K562 (cell line): ENCODE results near the gene ZNF213. TPM values are rescaled to one million over a fixed set of nuclear protein-coding genes. Genes with fewer than 3 reads are reported as not detected.

Experiments
- CEBPB ChIP-seq: fragments of 450-650 bp; IDR thresholded peaks from 2 replicates; pipeline ENCODE4 v1.6.1; 2016; ENCODE audit warnings: missing genetic modification characterization, missing compliant biosample characterization
- DIDO1 ChIP-seq: fragments of 450-650 bp; IDR thresholded peaks from 2 replicates; pipeline ENCODE4 v1.6.1; 2016; ENCODE audit warnings: low read depth, missing biosample characterization, missing genetic modification characterization
- FOXA3 ChIP-seq, 2 experiments: fragments of 450-650 bp in 1 of 2; sonication (generic) in 1 of 2; formaldehyde crosslinking; IDR thresholded peaks in 1 of 2; conservative IDR thresholded peaks in 1 of 2; 2 replicates each; pipeline versions ENCODE4 v1.4.0 to v1.8.0; 2020 to 2022; ENCODE audit warnings: mild to moderate bottlenecking in 2 of 2, missing genetic modification reagents in 1 of 2
- FOXJ3 ChIP-seq: sonication (generic); formaldehyde crosslinking; IDR thresholded peaks from 2 replicates; pipeline ENCODE4 v1.4.0; 2020; ENCODE audit warnings: mild to moderate bottlenecking, missing genetic modification reagents
- KDM4B ChIP-seq, 2 experiments: fragments of 450-650 bp in 1 of 2; sonication (generic) in 1 of 2; IDR thresholded peaks; 2 replicates each; pipeline ENCODE4 v1.6.1; 2016 to 2017; ENCODE audit warnings: borderline replicate concordance in 2 of 2, antibody characterized with exemption in 1 of 2, low read depth in 1 of 2, mild to moderate bottlenecking in 1 of 2
- NCOR1 ChIP-seq: fragments of 450-650 bp; IDR thresholded peaks from 2 replicates; pipeline ENCODE4 v1.6.1; 2016; ENCODE audit warnings: mild to moderate bottlenecking, moderate library complexity
- NR2C2 ChIP-seq, 2 experiments: fragments of 200-800 bp in 1 of 2; sonication (Bioruptor generic) in 1 of 2; sonication (generic) in 1 of 2; formaldehyde crosslinking in 1 of 2; IDR thresholded peaks; 2 replicates each; pipeline versions ENCODE4 v1.6.1 to v1.8.0; 2016 to 2022; ENCODE audit warnings: mild to moderate bottlenecking in 1 of 2, missing compliant biosample characterization in 1 of 2, missing genetic modification characterization in 1 of 2, missing genetic modification reagents in 1 of 2
- PTBP1 ChIP-seq: fragments of 200-400 bp; formaldehyde crosslinking; IDR thresholded peaks from 2 replicates; pipeline ENCODE4 v1.6.1; 2017; ENCODE audit warnings: low read depth, low read length
- RFX1 ChIP-seq: fragments of 450-650 bp; IDR thresholded peaks from 2 replicates; pipeline ENCODE4 v1.6.1; 2016; ENCODE audit warnings: mild to moderate bottlenecking, moderate library complexity
- SNIP1 ChIP-seq: fragments of 450-650 bp; IDR thresholded peaks from 2 replicates; pipeline ENCODE4 v1.7.1; 2017; ENCODE audit warnings: low read depth, mild to moderate bottlenecking
- SNRNP70 ChIP-seq: fragments of 200-400 bp; formaldehyde crosslinking; optimal IDR thresholded peaks from 2 replicates; pipeline ENCODE3; 2017; ENCODE audit warnings: low read depth, low read length
- ZBTB7A ChIP-seq: IDR thresholded peaks from 2 replicates; pipeline ENCODE4 v1.6.1; 2011; ENCODE audit warnings: low read depth, mild to moderate bottlenecking, low read length, moderate library complexity, borderline replicate concordance; ENCODE audit not compliant: control insufficient read depth
- ZNF561 ChIP-seq: fragments of 450-650 bp; formaldehyde crosslinking; conservative IDR thresholded peaks from 2 replicates; pipeline ENCODE4 v1.4.0; 2020; ENCODE audit warnings: mild to moderate bottlenecking, moderate library complexity
- ZSCAN29 ChIP-seq: fragments of 450-650 bp; IDR thresholded peaks from 2 replicates; pipeline ENCODE4 v1.6.1; 2017
- polyA plus RNA-seq, 8 experiments: library from polyadenylated mRNA; depleted of rRNA in 4 of 8; stranded (reverse) in 5 of 8; unstranded in 3 of 8; fragments of >200 nt; fragmentation: Nextera tagmentation in 2 of 8; fragmentation: Illumina TruSeq in 1 of 8; extraction: Ambion mirVana in 2 of 8; extraction: Trizol in 1 of 8; gene quantifications; 2 replicates each; pipeline versions ENCODE4 v1.2.1 to v1.2.3, GENCODE V29; 2011 to 2014; ENCODE audit warnings: inconsistent platforms in 1 of 8, missing spikeins in 1 of 8
- total RNA-seq, 7 experiments: library from RNA; depleted of rRNA in 6 of 7; stranded (reverse); fragments of >200 nt in 6 of 7; fragmentation: Illumina TruSeq in 2 of 7; extraction: Trizol in 2 of 7; gene quantifications; 2 replicates each; pipeline versions ENCODE4 v1.2.1 to v1.2.3, GENCODE V29; 2011 to 2021; ENCODE audit warnings: low replicate concordance in 1 of 7
- TF ChIP-seq, protein P1 (sequence below), 2 experiments: fragments of 450-650 bp in 1 of 2; sonication (generic) in 1 of 2; formaldehyde crosslinking in 1 of 2; IDR thresholded peaks in 1 of 2; conservative IDR thresholded peaks in 1 of 2; 2 replicates each; pipeline versions ENCODE4 v1.6.1 to v1.8.1; 2016 to 2023; ENCODE audit warnings: mild to moderate bottlenecking in 2 of 2, moderate library complexity in 2 of 2, inconsistent platforms in 1 of 2, missing genetic modification reagents in 1 of 2
- TF ChIP-seq, protein P2 (sequence below): sonication (generic); formaldehyde crosslinking; IDR thresholded peaks from 2 replicates; pipeline ENCODE4 v1.5.0; 2020; ENCODE audit warnings: missing genetic modification reagents
- TF ChIP-seq, protein P3 (sequence below), 2 experiments: fragments of 450-650 bp; IDR thresholded peaks; 2 replicates each; pipeline ENCODE4 v1.6.1; 2016; ENCODE audit warnings: mild to moderate bottlenecking in 2 of 2, borderline replicate concordance in 1 of 2, low read depth in 1 of 2, moderate library complexity in 1 of 2

ZNF213 gene
- total and polyA plus RNA-seq, 9 of the 15 experiments (the other 6 are each of a cell fraction or from before 2014, with no cell fraction given), result 0.49 to 10.0 (median 1.8) TPM

DNA sequence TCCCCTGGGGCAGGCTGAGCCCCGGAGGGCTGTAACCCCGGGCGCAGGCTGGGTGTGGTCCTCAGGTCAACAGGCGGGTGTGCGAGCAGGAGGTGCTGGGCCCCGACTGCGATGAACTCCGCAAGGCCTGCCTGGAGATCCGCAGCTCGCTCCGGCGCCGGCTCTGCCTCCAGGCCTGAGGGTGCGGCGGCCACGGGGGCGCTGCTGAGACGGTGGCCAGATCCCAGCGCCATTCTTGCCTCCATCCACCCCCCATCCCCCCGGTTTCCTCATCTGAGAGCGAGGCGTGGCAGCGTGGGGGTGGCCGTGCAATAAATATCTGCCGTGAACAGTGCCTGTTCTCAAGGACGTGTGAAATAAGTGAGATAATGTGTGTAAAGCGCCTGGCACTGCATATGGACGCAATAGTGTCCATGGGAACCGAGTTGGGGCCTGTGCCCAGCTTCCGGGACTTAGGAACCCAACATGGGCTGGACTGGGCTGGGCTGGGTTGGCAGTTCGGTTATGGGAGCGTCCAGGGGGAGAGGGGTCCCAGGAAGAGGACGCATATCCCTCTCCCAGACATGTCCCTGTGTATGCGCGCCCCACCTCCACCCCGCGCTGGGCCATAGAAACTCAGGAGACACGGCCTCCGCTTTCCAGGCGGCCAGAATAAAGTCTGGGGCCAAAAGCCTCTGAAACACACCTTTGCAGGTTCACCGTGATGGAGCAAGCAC is 15.0 kb downstream of the ZNF213 start (continued):
- TF ChIP-seq KDM4B (IDR thresholded peaks at IDR 0.05; ENCODE audit: borderline replicate concordance in 2 of 2, low read depth in 1 of 2) (no peak), SNRNP70 (no peak), ZNF561 (CRISPR knock-in tag) (no peak), FOXA3 (CRISPR knock-in tag; conservative IDR thresholded peaks at IDR 0.05 in 1 of 2, IDR thresholded peaks at IDR 0.05 in 1 of 2) (no peak), ZSCAN29 (no peak), ZBTB7A (peak; percentile 76; the same call in 1 of the 2 replicates), DIDO1 (0 out of 2 replicates have a peak, but pooled peaks have one; percentile 28), CEBPB (peak; percentile 72), RFX1 (peak; percentile 71), NR2C2 (CRISPR knock-in tag; IDR thresholded peaks at IDR 0.05) (no peak), NR2C2 (tag; IDR thresholded peaks at IDR 0.05) (peak; percentile 35), NCOR1 (no peak), SNIP1 (no peak), FOXJ3 (CRISPR knock-in tag) (no peak), PTBP1 (no peak)
- TF ChIP-seq, protein P1, sequence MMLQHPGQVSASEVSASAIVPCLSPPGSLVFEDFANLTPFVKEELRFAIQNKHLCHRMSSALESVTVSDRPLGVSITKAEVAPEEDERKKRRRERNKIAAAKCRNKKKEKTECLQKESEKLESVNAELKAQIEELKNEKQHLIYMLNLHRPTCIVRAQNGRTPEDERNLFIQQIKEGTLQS (IDR thresholded peaks at IDR 0.05), result no peak
- TF ChIP-seq, protein P1 (CRISPR knock-in tag; conservative IDR thresholded peaks at IDR 0.05), result no peak
- TF ChIP-seq, protein P2, sequence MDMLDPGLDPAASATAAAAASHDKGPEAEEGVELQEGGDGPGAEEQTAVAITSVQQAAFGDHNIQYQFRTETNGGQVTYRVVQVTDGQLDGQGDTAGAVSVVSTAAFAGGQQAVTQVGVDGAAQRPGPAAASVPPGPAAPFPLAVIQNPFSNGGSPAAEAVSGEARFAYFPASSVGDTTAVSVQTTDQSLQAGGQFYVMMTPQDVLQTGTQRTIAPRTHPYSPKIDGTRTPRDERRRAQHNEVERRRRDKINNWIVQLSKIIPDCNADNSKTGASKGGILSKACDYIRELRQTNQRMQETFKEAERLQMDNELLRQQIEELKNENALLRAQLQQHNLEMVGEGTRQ (CRISPR knock-in tag), result no peak
- TF ChIP-seq, protein P3, sequence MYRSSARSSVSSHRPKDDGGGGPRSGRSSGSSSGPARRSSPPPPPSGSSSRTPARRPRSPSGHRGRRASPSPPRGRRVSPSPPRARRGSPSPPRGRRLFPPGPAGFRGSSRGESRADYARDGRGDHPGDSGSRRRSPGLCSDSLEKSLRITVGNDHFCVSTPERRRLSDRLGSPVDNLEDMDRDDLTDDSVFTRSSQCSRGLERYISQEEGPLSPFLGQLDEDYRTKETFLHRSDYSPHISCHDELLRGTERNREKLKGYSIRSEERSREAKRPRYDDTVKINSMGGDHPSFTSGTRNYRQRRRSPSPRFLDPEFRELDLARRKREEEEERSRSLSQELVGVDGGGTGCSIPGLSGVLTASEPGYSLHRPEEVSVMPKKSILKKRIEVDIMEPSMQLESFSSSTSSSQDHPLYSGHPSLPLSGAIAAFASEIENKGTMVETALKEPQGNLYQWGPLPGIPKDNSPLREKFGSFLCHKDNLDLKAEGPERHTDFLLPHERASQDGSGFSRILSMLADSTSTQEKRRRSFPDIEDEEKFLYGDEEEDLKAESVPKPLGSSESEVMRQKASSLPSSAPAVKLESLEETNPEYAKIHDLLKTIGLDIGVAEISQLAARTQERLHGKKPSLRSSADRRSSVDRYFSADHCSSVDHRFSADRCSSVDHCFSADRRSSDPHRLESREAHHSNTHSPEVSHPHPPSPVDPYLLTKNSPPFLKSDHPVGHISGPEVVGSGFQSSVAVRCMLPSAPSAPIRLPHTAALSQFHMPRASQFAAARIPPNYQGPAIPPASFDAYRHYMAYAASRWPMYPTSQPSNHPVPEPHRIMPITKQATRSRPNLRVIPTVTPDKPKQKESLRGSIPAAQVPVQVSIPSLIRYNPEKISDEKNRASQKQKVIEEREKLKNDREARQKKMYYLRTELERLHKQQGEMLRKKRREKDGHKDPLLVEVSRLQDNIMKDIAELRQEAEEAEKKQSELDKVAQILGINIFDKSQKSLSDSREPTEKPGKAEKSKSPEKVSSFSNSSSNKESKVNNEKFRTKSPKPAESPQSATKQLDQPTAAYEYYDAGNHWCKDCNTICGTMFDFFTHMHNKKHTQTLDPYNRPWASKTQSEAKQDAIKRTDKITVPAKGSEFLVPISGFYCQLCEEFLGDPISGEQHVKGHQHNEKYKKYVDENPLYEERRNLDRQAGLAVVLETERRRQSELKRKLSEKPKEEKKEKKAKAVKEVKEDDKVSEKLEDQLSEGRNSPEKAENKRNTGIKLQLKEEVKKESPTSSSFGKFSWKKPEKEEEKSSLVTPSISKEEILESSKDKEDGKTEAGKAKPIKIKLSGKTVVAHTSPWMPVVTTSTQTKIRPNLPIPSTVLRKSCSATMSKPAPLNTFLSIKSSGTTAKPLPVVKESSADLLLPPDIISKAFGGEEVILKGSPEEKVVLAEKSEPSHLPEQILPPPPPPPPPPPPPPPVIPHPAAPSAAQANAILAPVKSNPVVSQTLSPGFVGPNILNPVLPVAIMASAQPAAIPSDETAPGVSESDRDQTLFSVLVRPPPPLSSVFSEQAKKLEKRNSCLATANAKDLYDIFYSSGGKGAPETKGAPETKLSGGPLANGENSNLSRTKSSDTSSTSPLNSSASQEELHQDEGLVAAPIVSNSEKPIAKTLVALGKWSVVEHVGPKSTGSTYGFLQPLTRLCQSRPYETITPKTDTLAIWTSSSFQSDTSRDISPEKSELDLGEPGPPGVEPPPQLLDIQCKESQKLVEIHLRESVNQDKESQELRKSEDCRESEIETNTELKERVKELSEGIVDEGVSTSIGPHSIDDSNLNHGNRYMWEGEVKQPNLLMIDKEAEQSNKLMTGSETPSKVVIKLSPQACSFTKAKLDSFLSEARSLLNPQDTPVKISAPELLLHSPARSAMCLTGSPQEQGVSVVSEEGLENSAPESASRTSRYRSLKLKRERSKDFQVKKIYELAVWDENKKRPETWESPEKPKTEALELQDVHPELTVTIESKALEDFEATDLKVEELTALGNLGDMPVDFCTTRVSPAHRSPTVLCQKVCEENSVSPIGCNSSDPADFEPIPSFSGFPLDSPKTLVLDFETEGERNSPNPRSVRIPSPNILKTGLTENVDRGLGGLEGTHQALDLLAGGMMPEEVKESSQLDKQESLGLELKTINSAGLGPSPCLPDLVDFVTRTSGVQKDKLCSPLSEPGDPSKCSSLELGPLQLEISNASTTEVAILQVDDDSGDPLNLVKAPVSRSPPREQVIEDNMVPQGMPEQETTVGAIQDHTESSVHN (IDR thresholded peaks at IDR 0.05; ENCODE audit: borderline replicate concordance in 1 of 2, low read depth in 1 of 2), result no peak
